Measurements from ENCODE around the gene FOXP2. TPM values are rescaled to one million over a fixed set of nuclear protein-coding genes. Genes with fewer than 3 reads are reported as not detected.

The FOXP2 gene
- total RNA-seq, 1 experiment from 2014 or later: not detected

DNA sequence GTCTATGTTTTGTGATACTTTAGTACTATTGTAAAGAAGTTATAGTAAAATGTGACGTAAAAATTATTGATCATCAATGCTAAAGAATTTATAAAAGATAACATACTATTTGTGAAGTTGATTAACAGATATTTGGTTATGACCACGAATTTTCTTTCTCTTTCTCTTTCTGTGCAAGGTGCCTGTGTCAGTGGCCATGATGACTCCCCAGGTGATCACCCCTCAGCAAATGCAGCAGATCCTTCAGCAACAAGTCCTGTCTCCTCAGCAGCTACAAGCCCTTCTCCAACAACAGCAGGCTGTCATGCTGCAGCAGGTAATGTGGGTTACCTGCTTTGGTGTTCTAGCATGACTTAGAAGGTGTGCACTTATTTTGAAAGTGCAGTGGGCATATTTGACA, 213.7 kb downstream of the FOXP2 start:
- CTCF ChIA-PET: no interaction called here
- Histone ChIP-seq H3K4me3 (ENCODE audit: low read length) (no peak overlapping the region), H3K9me2 (replicated peaks; ENCODE audit: low read length) (no peaks in the 10 kb centered on the region), H3K9ac (ENCODE audit: low read length) (no peak overlapping the region), H3K27ac (ENCODE audit: low read length) (no peak overlapping the region), H2AFZ (ENCODE audit: low read length) (no peak overlapping the region), H3K9me3 (ENCODE audit: low read length) (no peaks in the 10 kb centered on the region), H3K4me1 (ENCODE audit: insufficient read depth, low read length) (no peaks in the 10 kb centered on the region), H4K20me1 (ENCODE audit: low read length) (no peaks in the 10 kb centered on the region), H3K4me2 (ENCODE audit: low read length) (no peak overlapping the region), H3K79me2 (ENCODE audit: low read length) (no peaks in the 10 kb centered on the region), H3K27me3 (ENCODE audit: low read length) (peaks cover 74% of the 10 kb centered on the region), H3F3A (ENCODE audit: low read length, unreplicated experiment) (no peaks in the 10 kb centered on the region), H3K36me3 (ENCODE audit: low read depth, low read length) (no peaks in the 10 kb centered on the region)
- no peak for ATAC-seq
- DNase-seq: no peak
- BruUV-seq (replicated peaks): no TSS peak
- intact Hi-C loops (cut with micrococcal nuclease): no loop called here
- POLR2A ChIA-PET (ENCODE audit: unreplicated experiment): no interaction called here
- no peak for TF ChIP-seq EZH2 (IDR thresholded peaks at IDR 0.05; ENCODE audit: low read length, unreplicated experiment)
- TF ChIP-seq EZH2phosphoT487 (IDR thresholded peaks at IDR 0.05; ENCODE audit: borderline replicate concordance, low read length): no peak
- TF ChIP-seq, protein P1, sequence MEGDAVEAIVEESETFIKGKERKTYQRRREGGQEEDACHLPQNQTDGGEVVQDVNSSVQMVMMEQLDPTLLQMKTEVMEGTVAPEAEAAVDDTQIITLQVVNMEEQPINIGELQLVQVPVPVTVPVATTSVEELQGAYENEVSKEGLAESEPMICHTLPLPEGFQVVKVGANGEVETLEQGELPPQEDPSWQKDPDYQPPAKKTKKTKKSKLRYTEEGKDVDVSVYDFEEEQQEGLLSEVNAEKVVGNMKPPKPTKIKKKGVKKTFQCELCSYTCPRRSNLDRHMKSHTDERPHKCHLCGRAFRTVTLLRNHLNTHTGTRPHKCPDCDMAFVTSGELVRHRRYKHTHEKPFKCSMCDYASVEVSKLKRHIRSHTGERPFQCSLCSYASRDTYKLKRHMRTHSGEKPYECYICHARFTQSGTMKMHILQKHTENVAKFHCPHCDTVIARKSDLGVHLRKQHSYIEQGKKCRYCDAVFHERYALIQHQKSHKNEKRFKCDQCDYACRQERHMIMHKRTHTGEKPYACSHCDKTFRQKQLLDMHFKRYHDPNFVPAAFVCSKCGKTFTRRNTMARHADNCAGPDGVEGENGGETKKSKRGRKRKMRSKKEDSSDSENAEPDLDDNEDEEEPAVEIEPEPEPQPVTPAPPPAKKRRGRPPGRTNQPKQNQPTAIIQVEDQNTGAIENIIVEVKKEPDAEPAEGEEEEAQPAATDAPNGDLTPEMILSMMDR (conservative IDR thresholded peaks at IDR 0.05; ENCODE audit: low read depth, low read length): no peak

DNA sequence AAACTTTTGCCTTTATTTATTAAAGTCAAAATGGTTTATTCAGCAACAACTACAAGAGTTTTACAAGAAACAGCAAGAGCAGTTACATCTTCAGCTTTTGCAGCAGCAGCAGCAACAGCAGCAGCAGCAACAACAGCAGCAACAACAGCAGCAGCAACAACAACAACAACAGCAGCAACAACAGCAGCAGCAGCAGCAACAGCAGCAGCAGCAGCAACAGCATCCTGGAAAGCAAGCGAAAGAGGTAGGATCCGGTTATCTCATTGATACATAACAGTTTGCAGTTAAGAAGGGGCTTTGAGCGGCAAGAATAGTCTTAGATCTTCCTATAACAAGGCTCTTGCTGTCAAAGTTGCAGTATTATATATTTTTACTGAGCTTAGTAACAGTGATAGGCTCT, 215.1 kb downstream of the FOXP2 start:
- Histone ChIP-seq H2AFZ (ENCODE audit: low read length) (no peak overlapping the region), H3K36me3 (ENCODE audit: low read depth, low read length) (no peaks in the 10 kb centered on the region), H3K4me3 (ENCODE audit: low read length) (no peak overlapping the region), H3K9me3 (ENCODE audit: low read length) (no peaks in the 10 kb centered on the region), H3K9me2 (replicated peaks; ENCODE audit: low read length) (no peaks in the 10 kb centered on the region), H3K27me3 (ENCODE audit: low read length) (peaks cover 67% of the 10 kb centered on the region), H3K27ac (ENCODE audit: low read length) (no peak overlapping the region), H3K9ac (ENCODE audit: low read length) (no peak overlapping the region), H4K20me1 (ENCODE audit: low read length) (no peaks in the 10 kb centered on the region), H3K4me2 (ENCODE audit: low read length) (no peak overlapping the region), H3K79me2 (ENCODE audit: low read length) (no peaks in the 10 kb centered on the region), H3K4me1 (ENCODE audit: insufficient read depth, low read length) (no peaks in the 10 kb centered on the region), H3F3A (ENCODE audit: low read length, unreplicated experiment) (no peaks in the 10 kb centered on the region)
- TF ChIP-seq EZH2phosphoT487 (IDR thresholded peaks at IDR 0.05; ENCODE audit: borderline replicate concordance, low read length): no peak
- TF ChIP-seq, protein P1 (conservative IDR thresholded peaks at IDR 0.05; ENCODE audit: low read depth, low read length): no peak
- no peak for TF ChIP-seq EZH2 (IDR thresholded peaks at IDR 0.05; ENCODE audit: low read length, unreplicated experiment)
- intact Hi-C loops (cut with micrococcal nuclease): no loop called here
- ATAC-seq: no peak
- no TSS peak for BruUV-seq (replicated peaks)
- no peak for DNase-seq
- POLR2A ChIA-PET (ENCODE audit: unreplicated experiment): no interaction called here
- CTCF ChIA-PET: no interaction called here

DNA sequence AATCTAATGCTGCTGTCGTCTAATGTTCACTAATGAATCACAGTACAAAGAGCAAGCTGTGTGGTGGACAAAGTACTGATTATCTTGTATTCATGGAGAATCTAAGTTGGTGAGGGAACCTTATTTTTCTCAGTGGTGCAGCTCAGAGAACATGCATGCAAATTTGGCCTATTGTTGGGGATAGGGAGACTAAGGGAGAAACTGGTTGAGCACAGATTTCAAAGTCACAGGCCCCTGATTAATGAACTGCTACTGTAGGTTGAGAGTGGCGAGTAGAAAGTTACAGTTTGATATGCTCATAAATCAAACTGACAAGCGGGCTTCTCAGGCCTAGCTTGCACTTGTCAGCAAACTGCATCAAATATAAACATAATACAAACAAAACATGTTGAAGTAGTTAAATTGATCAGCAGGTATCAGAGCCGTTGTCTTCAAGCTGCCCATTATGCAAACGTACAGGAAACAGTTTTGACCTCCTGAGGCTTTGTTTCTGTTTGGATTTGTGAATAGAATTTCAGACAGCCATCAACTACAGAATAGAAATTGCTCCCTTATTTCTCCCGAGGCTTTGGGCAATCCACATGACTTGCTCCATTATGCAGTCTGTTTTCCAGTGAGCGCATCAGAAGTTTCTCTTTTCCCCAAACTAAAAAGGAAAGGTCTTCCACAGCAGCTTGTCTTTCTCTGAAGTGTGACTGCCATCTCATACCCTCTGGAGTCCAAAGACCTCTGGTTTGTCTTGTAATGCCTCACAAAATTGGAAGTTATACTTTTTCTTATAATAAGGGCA, 215.8 kb downstream of the FOXP2 start:
- Histone ChIP-seq H3K9me2 (replicated peaks; ENCODE audit: low read length) (no peaks in the 10 kb centered on the region), H3K36me3 (ENCODE audit: low read depth, low read length) (no peaks in the 10 kb centered on the region), H3K9ac (ENCODE audit: low read length) (no peak overlapping the region), H3F3A (ENCODE audit: low read length, unreplicated experiment) (no peaks in the 10 kb centered on the region), H3K4me3 (ENCODE audit: low read length) (no peak overlapping the region), H3K27me3 (ENCODE audit: low read length) (peaks cover 62% of the 10 kb centered on the region), H3K4me1 (ENCODE audit: insufficient read depth, low read length) (no peaks in the 10 kb centered on the region), H3K9me3 (ENCODE audit: low read length) (no peaks in the 10 kb centered on the region), H2AFZ (ENCODE audit: low read length) (no peak overlapping the region), H4K20me1 (ENCODE audit: low read length) (no peaks in the 10 kb centered on the region), H3K27ac (ENCODE audit: low read length) (no peak overlapping the region), H3K79me2 (ENCODE audit: low read length) (no peaks in the 10 kb centered on the region), H3K4me2 (ENCODE audit: low read length) (no peak overlapping the region)
- no TSS peak for BruUV-seq (replicated peaks)
- DNase-seq (no peak), ATAC-seq (no peak)
- intact Hi-C loops (cut with micrococcal nuclease): no loop called here
- TF ChIP-seq EZH2phosphoT487 (IDR thresholded peaks at IDR 0.05; ENCODE audit: borderline replicate concordance, low read length) (no peak), EZH2 (IDR thresholded peaks at IDR 0.05; ENCODE audit: low read length, unreplicated experiment) (no peak)
- TF ChIP-seq, protein P1 (conservative IDR thresholded peaks at IDR 0.05; ENCODE audit: low read depth, low read length): no peak
- POLR2A ChIA-PET (ENCODE audit: unreplicated experiment): no interaction called here
- CTCF ChIA-PET: no interaction called here
